Adrenal gland (tissue), 5 donors: ENCODE results near the gene PIWIL1.

Source experiments
- CTCF ChIP-seq, 6 experiments: fragments of 450-650 bp in 4 of 6; fragments of 200-600 bp in 2 of 6; sonication (generic) in 1 of 6; IDR thresholded peaks; 1 replicate in 5 of 6; 2 replicates in 1 of 6; pipeline versions ENCODE4 v1.5.1 to v1.8.0; 2016 to 2021; ENCODE audit warnings: antibody characterized with exemption in 6 of 6, mild to moderate bottlenecking in 2 of 6, moderate library complexity in 1 of 6
- POLR2A ChIP-seq, 2 donors: fragments of 450-650 bp; IDR thresholded peaks; one replicate each; pipeline ENCODE4 v1.6.1; 2017; ENCODE audit warnings: antibody characterized with exemption in 2 of 2, mild to moderate bottlenecking in 2 of 2, moderate library complexity in 1 of 2
- donor health status: DM: no; HTN: no; CAD: no.

GRCh38 chr12:130371296-130371695, 33.6 kb downstream of the PIWIL1 start:
- no peak for TF ChIP-seq CTCF (IDR thresholded peaks at IDR 0.05)
- no peak for TF ChIP-seq POLR2A (IDR thresholded peaks at IDR 0.05)
